Panc1 (cell line): Measurements from ENCODE around the gene SLC25A45. TPM values are rescaled to one million over a fixed set of nuclear protein-coding genes. Genes with fewer than 3 reads are reported as not detected.

ENCODE experiments used
- ATAC-seq: fragments of 200-7000 bp; cut with Tn5 transposase; 2 replicates; pipeline ENCODE4 v1.9.1; 2020; ENCODE audit warnings: mild to moderate bottlenecking, moderate library complexity
- BruUV-seq: library from RNA; stranded (reverse); fragments of 400-500 nt; replicated peaks from 2 replicates; lab custom pipeline; 2021; lab: Mats Ljungman, UMichigan
- CTCF ChIA-PET: fragments of 300-600 bp; sonication (Branson Sonifier 250); formaldehyde crosslinking; loops from one replicate; lab custom pipeline; 2022; ENCODE audit warnings: antibody characterized with exemption; lab: Charles Lee
- POLR2A ChIA-PET: fragments of 300-600 bp; sonication (Branson Sonifier 250); formaldehyde crosslinking; loops from one replicate; lab custom pipeline; 2022; ENCODE audit warnings: antibody characterized with exemption; lab: Charles Lee
- DNase-seq: peaks from one replicate; pipeline ENCODE4 v3.0.0-alpha.2; 2010; ENCODE audit warnings: low read depth, low spot score
- H3K27ac ChIP-seq: 2 replicates; pipeline ENCODE4 v1.5.1; 2011; ENCODE audit warnings: mild to moderate bottlenecking, low read length, inconsistent platforms
- H3K27me3 ChIP-seq: fragments of 200-500 bp; sonication (Bioruptor generic); 2 replicates; pipeline ENCODE4 v1.6.0; 2014; ENCODE audit warnings: low read length, inconsistent platforms; ENCODE audit not compliant: control insufficient read depth, insufficient read depth
- H3K36me3 ChIP-seq: fragments of 200-500 bp; sonication (Bioruptor generic); 2 replicates; pipeline ENCODE4 v1.5.1; 2014; ENCODE audit warnings: inconsistent platforms, mild to moderate bottlenecking, low read length, moderate library complexity; ENCODE audit not compliant: control insufficient read depth, insufficient read depth
- H3K4me1 ChIP-seq: 2 replicates; pipeline ENCODE4 v1.5.1; 2011; ENCODE audit warnings: inconsistent platforms, mild to moderate bottlenecking, low read length, moderate library complexity; ENCODE audit not compliant: control insufficient read depth, insufficient read depth
- H3K4me3 ChIP-seq, 2 experiments: 2 replicates each; pipeline ENCODE4 v1.5.1; 2011 to 2012; ENCODE audit warnings: low read depth in 2 of 2, low read length in 2 of 2, mild to moderate bottlenecking in 2 of 2, inconsistent platforms in 1 of 2, moderate library complexity in 1 of 2
- H3K9me3 ChIP-seq: fragments of 200-500 bp; sonication (Bioruptor generic); 2 replicates; pipeline ENCODE4 v1.5.1; 2014; ENCODE audit warnings: low read depth, mild to moderate bottlenecking, inconsistent platforms, low read length, moderate library complexity; ENCODE audit not compliant: control insufficient read depth, insufficient read depth
- POLR2AphosphoS5 ChIP-seq: IDR thresholded peaks from 2 replicates; pipeline ENCODE4 v1.6.1; 2012; ENCODE audit warnings: mild to moderate bottlenecking, low read depth, low read length, moderate library complexity
- SIN3A ChIP-seq: IDR thresholded peaks from 2 replicates; pipeline ENCODE4 v1.6.1; 2012; ENCODE audit warnings: low read depth, mild to moderate bottlenecking, low read length, moderate library complexity, borderline replicate concordance; ENCODE audit not compliant: insufficient read depth
- TCF7L2 ChIP-seq: IDR thresholded peaks from 2 replicates; pipeline ENCODE4 v1.6.1; 2011; ENCODE audit warnings: mild to moderate bottlenecking, low read depth, low read length, inconsistent platforms
- in situ Hi-C: cut with HindIII; loops from 2 replicates; pipeline ENCODE4 v1.10.0; 2016; ENCODE audit warnings: low sequenced_read_pairs, low pct_unique_long_range_greater_than_20kb
- intact Hi-C: fragments of 100-400 bp; cut with micrococcal nuclease; formaldehyde crosslinking; loops from one replicate; pipeline ENCODE4 v1.10.0; 2022; ENCODE audit not compliant: unreplicated experiment
- total RNA-seq: library from RNA; stranded (reverse); gene quantifications from one replicate; pipeline ENCODE4 v1.2.1, GENCODE V29; 2021; ENCODE audit not compliant: unreplicated experiment
- TF ChIP-seq, protein P1 (sequence below): fragments of 450-650 bp; IDR thresholded peaks from 2 replicates; pipeline ENCODE4 v1.5.1; 2017; ENCODE audit warnings: mild to moderate bottlenecking
- TF ChIP-seq, protein P2 (sequence below), 2 experiments: IDR thresholded peaks; 2 replicates each; pipeline ENCODE4 v1.6.1; 2011 to 2012; ENCODE audit warnings: low read depth in 2 of 2, control low read depth in 1 of 2, low read length in 1 of 2, mild to moderate bottlenecking in 1 of 2, moderate library complexity in 1 of 2; ENCODE audit not compliant: insufficient read depth in 1 of 2

The SLC25A45 gene
- total RNA-seq, 1 experiment from 2014 or later = 9.8 TPM

DNA sequence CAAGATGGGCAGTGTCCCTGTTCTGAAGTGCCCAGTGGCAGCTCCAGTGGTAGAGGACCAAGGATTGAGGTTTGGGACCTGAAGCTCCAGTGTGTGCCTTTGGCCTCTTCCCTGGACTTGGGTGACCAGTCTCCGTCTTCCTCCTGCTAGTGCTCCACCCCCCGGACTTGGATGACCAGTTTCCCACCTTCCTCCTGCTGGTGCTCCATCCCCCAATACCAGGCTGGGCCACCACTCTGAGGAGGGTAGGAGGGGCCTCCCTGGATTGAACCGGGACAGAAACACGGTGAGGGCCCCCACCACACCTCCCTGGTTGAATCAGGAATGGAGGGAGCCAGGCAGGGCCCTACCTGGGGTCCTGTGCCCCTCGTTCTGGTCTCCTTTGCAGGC lies 29.2 kb upstream of the SLC25A45 start:
- no peak overlapping the region for H3K27ac ChIP-seq
- H3K36me3 ChIP-seq = peaks cover 7% of the 10 kb centered on the region; the same call in 1 of the 2 replicates
- ChIA-PET POLR2A (no interaction called here), CTCF (interaction anchor here (0.5 kb wide), 1 partner anchor 26 kb away, joined by 3 read pairs; no protein-coding TSS in a partner anchor)
- no peak overlapping the region for H3K4me3 ChIP-seq
- intact Hi-C loops = no loop called here
- in situ Hi-C loops = no loop called here
- H3K9me3 ChIP-seq = no peaks in the 10 kb centered on the region
- ATAC-seq (no peak), DNase-seq (no peak)
- no peaks in the 10 kb centered on the region for H3K27me3 ChIP-seq
- TF ChIP-seq, protein P1, sequence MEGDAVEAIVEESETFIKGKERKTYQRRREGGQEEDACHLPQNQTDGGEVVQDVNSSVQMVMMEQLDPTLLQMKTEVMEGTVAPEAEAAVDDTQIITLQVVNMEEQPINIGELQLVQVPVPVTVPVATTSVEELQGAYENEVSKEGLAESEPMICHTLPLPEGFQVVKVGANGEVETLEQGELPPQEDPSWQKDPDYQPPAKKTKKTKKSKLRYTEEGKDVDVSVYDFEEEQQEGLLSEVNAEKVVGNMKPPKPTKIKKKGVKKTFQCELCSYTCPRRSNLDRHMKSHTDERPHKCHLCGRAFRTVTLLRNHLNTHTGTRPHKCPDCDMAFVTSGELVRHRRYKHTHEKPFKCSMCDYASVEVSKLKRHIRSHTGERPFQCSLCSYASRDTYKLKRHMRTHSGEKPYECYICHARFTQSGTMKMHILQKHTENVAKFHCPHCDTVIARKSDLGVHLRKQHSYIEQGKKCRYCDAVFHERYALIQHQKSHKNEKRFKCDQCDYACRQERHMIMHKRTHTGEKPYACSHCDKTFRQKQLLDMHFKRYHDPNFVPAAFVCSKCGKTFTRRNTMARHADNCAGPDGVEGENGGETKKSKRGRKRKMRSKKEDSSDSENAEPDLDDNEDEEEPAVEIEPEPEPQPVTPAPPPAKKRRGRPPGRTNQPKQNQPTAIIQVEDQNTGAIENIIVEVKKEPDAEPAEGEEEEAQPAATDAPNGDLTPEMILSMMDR = no peak
- TF ChIP-seq, protein P2, sequence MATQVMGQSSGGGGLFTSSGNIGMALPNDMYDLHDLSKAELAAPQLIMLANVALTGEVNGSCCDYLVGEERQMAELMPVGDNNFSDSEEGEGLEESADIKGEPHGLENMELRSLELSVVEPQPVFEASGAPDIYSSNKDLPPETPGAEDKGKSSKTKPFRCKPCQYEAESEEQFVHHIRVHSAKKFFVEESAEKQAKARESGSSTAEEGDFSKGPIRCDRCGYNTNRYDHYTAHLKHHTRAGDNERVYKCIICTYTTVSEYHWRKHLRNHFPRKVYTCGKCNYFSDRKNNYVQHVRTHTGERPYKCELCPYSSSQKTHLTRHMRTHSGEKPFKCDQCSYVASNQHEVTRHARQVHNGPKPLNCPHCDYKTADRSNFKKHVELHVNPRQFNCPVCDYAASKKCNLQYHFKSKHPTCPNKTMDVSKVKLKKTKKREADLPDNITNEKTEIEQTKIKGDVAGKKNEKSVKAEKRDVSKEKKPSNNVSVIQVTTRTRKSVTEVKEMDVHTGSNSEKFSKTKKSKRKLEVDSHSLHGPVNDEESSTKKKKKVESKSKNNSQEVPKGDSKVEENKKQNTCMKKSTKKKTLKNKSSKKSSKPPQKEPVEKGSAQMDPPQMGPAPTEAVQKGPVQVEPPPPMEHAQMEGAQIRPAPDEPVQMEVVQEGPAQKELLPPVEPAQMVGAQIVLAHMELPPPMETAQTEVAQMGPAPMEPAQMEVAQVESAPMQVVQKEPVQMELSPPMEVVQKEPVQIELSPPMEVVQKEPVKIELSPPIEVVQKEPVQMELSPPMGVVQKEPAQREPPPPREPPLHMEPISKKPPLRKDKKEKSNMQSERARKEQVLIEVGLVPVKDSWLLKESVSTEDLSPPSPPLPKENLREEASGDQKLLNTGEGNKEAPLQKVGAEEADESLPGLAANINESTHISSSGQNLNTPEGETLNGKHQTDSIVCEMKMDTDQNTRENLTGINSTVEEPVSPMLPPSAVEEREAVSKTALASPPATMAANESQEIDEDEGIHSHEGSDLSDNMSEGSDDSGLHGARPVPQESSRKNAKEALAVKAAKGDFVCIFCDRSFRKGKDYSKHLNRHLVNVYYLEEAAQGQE (IDR thresholded peaks at IDR 0.05; ENCODE audit: insufficient read depth in 1 of 2, low read depth in 2 of 2, low read length in 1 of 2) = no peak
- TF ChIP-seq POLR2AphosphoS5 = no peak
- TF ChIP-seq TCF7L2 = no peak
- no peak for TF ChIP-seq SIN3A
- no TSS peak for BruUV-seq
- peaks cover 19% of the 10 kb centered on the region for H3K4me1 ChIP-seq

DNA sequence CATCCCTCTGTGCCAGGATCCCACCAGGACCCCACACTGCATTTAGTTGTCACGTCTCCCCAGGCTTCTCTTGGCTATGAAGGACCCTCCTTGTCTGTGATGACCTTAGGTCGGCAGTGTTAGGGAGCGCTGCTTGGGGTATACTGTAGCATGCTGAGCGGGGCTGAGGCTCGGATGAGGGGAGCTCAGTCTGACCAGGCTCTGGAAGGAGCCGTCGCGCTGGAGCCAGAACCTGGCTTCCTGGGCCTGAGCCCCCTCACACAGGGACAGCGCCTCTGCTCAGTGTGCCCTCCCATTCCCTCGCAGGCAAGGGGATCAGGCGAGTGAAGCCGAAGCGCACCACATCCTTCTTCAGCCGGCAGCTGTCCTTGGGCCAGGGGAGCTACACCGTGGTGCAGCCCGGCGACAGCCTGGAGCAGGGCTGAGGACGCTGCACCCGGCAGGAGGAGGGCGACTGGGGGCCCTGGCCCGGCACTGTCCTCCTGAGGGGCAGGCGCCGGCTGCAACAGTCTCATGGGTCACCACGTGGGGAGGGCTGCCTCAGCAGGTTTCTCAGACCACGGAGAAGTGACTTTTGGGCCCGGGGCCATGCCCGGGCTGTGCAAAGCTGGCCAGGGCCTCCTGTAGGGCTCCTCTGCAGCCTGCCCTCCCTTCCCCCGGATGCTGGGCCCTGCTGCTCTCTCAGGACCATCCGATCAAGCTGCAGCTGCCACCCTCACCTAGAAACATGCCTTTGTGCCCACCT lies 28.7 kb upstream of the SLC25A45 start:
- Histone ChIP-seq H3K27me3 (no peaks in the 10 kb centered on the region), H3K4me3 (no peak overlapping the region), H3K36me3 (peaks cover 7% of the 10 kb centered on the region; the same call in 1 of the 2 replicates), H3K4me1 (peaks cover 14% of the 10 kb centered on the region), H3K27ac (no peak overlapping the region), H3K9me3 (no peaks in the 10 kb centered on the region)
- POLR2A ChIA-PET = no interaction called here
- DNase-seq (no peak), ATAC-seq (0 out of 2 replicates have a peak, but pooled peaks have one; percentile 4)
- intact Hi-C loops = no loop called here
- TF ChIP-seq POLR2AphosphoS5 = 0 out of 2 replicates have a peak, but pooled peaks have one; percentile 12
- TF ChIP-seq, protein P1 = no peak
- in situ Hi-C loops = no loop called here
- CTCF ChIA-PET = no interaction called here
- BruUV-seq = TSS peak; percentile 47
